ENCODE measurements around the gene SMARCAD1. TPM values are rescaled to one million over a fixed set of nuclear protein-coding genes. Genes with fewer than 3 reads are reported as not detected.

The SMARCAD1 gene
- total and polyA plus RNA-seq, 2 experiments from 2014 or later = 14.7 to 58.1 TPM

DNA sequence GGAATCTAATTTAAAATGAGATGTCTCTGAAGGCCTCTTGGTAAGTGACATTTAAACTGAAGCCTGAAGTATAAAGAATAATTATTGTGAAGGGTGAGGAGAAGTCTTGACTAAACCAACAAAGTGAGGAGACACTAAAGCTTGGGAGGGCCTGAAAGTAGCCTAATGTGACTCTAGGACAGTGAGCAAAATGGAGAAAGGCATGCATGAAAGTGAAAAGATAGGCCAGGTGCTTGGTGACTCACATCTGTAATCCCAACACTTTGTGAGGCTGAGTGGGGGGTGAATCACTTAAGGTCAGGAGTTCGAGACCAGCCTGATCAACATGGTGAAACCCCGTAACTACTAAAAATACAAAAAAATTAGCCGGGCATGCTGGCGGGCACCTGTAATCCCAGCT is 46.9 kb upstream of the SMARCAD1 start:
- Histone ChIP-seq H3K4me1 (ENCODE audit: insufficient read depth) (no peaks in the 10 kb centered on the region), H3K4me3 (no peak overlapping the region), H3K9me2 (replicated peaks; ENCODE audit: insufficient read depth) (no peaks in the 10 kb centered on the region), H3K9me3 (ENCODE audit: low read depth) (no peaks in the 10 kb centered on the region), H4K20me1 (ENCODE audit: insufficient read depth, poor library complexity, severe bottlenecking) (no peaks in the 10 kb centered on the region), H3K36me3 (replicated peaks; ENCODE audit: insufficient read depth, low read depth) (no peaks in the 10 kb centered on the region), H3K27me3 (no peaks in the 10 kb centered on the region), H3K79me2 (no peaks in the 10 kb centered on the region), H2AFZ (no peak overlapping the region), H3K27ac (no peak overlapping the region), H3K4me2 (no peak overlapping the region)
- DNase-seq (ENCODE audit: low spot score) = no peak
- 100% methylated on average over 4 of the region's 4 CpGs for WGBS (ENCODE audit: low lambda C conversion rate, missing lambda C conversion rate)
- TF ChIP-seq EZH2phosphoT487 (IDR thresholded peaks at IDR 0.05; ENCODE audit: low read depth, severe bottlenecking, unreplicated experiment) = no peak
- no peak for TF ChIP-seq EZH2 (IDR thresholded peaks at IDR 0.05; ENCODE audit: borderline replicate concordance)
- TF ChIP-seq, protein P1, sequence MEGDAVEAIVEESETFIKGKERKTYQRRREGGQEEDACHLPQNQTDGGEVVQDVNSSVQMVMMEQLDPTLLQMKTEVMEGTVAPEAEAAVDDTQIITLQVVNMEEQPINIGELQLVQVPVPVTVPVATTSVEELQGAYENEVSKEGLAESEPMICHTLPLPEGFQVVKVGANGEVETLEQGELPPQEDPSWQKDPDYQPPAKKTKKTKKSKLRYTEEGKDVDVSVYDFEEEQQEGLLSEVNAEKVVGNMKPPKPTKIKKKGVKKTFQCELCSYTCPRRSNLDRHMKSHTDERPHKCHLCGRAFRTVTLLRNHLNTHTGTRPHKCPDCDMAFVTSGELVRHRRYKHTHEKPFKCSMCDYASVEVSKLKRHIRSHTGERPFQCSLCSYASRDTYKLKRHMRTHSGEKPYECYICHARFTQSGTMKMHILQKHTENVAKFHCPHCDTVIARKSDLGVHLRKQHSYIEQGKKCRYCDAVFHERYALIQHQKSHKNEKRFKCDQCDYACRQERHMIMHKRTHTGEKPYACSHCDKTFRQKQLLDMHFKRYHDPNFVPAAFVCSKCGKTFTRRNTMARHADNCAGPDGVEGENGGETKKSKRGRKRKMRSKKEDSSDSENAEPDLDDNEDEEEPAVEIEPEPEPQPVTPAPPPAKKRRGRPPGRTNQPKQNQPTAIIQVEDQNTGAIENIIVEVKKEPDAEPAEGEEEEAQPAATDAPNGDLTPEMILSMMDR (IDR thresholded peaks at IDR 0.05; ENCODE audit: poor library complexity) = no peak

DNA sequence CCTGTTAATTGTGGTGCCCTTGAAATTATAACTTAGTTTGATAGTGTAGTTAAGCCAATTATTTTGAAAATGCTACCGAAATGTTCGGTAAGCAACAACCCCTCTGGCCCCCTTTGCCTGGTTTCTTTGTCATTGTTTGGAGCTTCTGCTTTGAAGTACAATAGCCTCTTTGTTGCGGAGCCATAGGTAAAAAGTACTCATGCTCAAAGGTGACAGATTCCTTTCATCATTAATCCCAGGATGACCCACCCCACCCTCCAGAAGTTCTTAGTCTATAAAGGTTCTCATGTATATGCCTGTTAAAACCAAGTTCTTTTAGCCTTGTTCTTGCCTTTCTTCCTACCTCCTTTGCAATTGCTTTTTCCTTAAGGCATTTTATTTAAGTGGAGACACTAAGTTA is 42.4 kb upstream of the SMARCAD1 start:
- Histone ChIP-seq H3K9me3 (ENCODE audit: low read depth) (no peaks in the 10 kb centered on the region), H3K4me1 (ENCODE audit: insufficient read depth) (no peaks in the 10 kb centered on the region), H3K27me3 (no peaks in the 10 kb centered on the region), H3K9me2 (replicated peaks; ENCODE audit: insufficient read depth) (no peaks in the 10 kb centered on the region), H3K4me3 (no peak overlapping the region), H4K20me1 (ENCODE audit: insufficient read depth, poor library complexity, severe bottlenecking) (no peaks in the 10 kb centered on the region), H3K79me2 (no peaks in the 10 kb centered on the region), H2AFZ (no peak overlapping the region), H3K36me3 (replicated peaks; ENCODE audit: insufficient read depth, low read depth) (no peaks in the 10 kb centered on the region), H3K27ac (no peak overlapping the region), H3K4me2 (no peak overlapping the region)
- no peak for DNase-seq (ENCODE audit: low spot score)
- WGBS (ENCODE audit: low lambda C conversion rate, missing lambda C conversion rate) = 49% methylated on average over 3 of the region's 3 CpGs
- no peak for TF ChIP-seq EZH2 (IDR thresholded peaks at IDR 0.05; ENCODE audit: borderline replicate concordance)
- TF ChIP-seq EZH2phosphoT487 (IDR thresholded peaks at IDR 0.05; ENCODE audit: low read depth, severe bottlenecking, unreplicated experiment) = no peak
- TF ChIP-seq, protein P1 (IDR thresholded peaks at IDR 0.05; ENCODE audit: poor library complexity) = no peak

DNA sequence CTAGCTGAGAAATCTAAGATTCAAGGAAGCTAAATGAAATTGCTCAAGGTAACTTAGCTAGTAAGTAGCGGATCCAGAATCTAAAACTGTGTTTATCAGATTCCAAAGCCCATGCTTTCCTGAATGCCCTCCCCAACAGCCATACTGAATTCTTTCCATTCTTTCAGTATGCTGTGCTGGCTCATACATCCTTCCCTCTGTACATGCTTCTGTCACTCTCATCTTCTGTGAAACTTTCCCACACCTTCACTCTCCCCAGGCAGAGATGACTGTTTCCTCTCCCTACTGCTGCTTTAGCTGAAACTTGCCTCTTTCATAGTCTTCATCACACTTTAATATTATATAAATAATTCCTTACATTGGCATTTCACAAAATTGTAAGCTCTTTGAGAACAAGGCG is 39.3 kb upstream of the SMARCAD1 start:
- H3K4me2 ChIP-seq = no peak overlapping the region
- no peaks in the 10 kb centered on the region for H3K27me3 ChIP-seq
- TF ChIP-seq EZH2 (IDR thresholded peaks at IDR 0.05; ENCODE audit: borderline replicate concordance) (no peak), EZH2phosphoT487 (IDR thresholded peaks at IDR 0.05; ENCODE audit: low read depth, severe bottlenecking, unreplicated experiment) (no peak)
- TF ChIP-seq, protein P1 (IDR thresholded peaks at IDR 0.05; ENCODE audit: poor library complexity) = no peak
- no peaks in the 10 kb centered on the region for H3K9me3 ChIP-seq (ENCODE audit: low read depth)
- no peak overlapping the region for H3K4me3 ChIP-seq
- 82% methylated on average over 2 of the region's 2 CpGs for WGBS (ENCODE audit: low lambda C conversion rate, missing lambda C conversion rate)
- no peaks in the 10 kb centered on the region for H4K20me1 ChIP-seq (ENCODE audit: insufficient read depth, poor library complexity, severe bottlenecking)
- no peak overlapping the region for H2AFZ ChIP-seq
- no peaks in the 10 kb centered on the region for H3K36me3 ChIP-seq (replicated peaks; ENCODE audit: insufficient read depth, low read depth)
- no peak for DNase-seq (ENCODE audit: low spot score)
- H3K27ac ChIP-seq = no peak overlapping the region
- no peaks in the 10 kb centered on the region for H3K9me2 ChIP-seq (replicated peaks; ENCODE audit: insufficient read depth)
- no peaks in the 10 kb centered on the region for H3K4me1 ChIP-seq (ENCODE audit: insufficient read depth)
- H3K79me2 ChIP-seq = no peaks in the 10 kb centered on the region
